ENCODE results near the gene SCAI.

SCAI gene

GRCh38 chr9:125142560-125143376 is 560 bp downstream of the SCAI start:
- Histone ChIP-seq H2BK5ac (ENCODE audit: low read depth, low read length, poor library complexity) (no peak overlapping the region), H3K36me3 (ENCODE audit: control insufficient read depth in 1 of 2, insufficient read depth in 2 of 2, low read length in 2 of 2) (peaks cover 3% of the 10 kb centered on the region in 2 experiments), H3K9ac (ENCODE audit: low read length) (peak overlapping the region; percentile 49), H3K9me3 (ENCODE audit: insufficient read depth, low read depth, low read length) (no peaks in the 10 kb centered on the region), H3K14ac (ENCODE audit: low read length) (peak overlapping the region; percentile 36), H3K27me3 (ENCODE audit: insufficient read depth, low read length) (no peaks in the 10 kb centered on the region), H3K18ac (ENCODE audit: low read length) (peak overlapping the region; percentile 64), H2BK120ac (ENCODE audit: insufficient read depth, low read length, poor library complexity) (no peak overlapping the region), H2AK5ac (ENCODE audit: low read length) (no peak overlapping the region), H3K4me2 (ENCODE audit: low read length) (peak overlapping the region; percentile 87), H3K79me2 (ENCODE audit: control insufficient read depth, insufficient read depth, low read length, poor library complexity) (peaks cover 2% of the 10 kb centered on the region), H3K4ac (ENCODE audit: low read depth, low read length) (peak overlapping the region; percentile 60), H3K27ac (ENCODE audit: low read depth, low read length) (no peak overlapping the region), H3K79me1 (ENCODE audit: low read length) (no peaks in the 10 kb centered on the region), H3K4me3 (ENCODE audit: low read depth, low read length) (peak overlapping the region; percentile 83), H4K12ac (ENCODE audit: low read depth, low read length) (no peak overlapping the region), H2AFZ (ENCODE audit: insufficient read depth, low read length, poor library complexity) (no peak overlapping the region), H4K8ac (ENCODE audit: low read depth, low read length) (peak overlapping the region; percentile 62), H3K4me1 (ENCODE audit: control insufficient read depth in 1 of 2, insufficient read depth in 2 of 2, low read length in 2 of 2) (no peaks in the 10 kb centered on the region), H2BK12ac (ENCODE audit: low read length) (no peak overlapping the region), H3K23ac (ENCODE audit: low read length) (no peak overlapping the region), H4K91ac (ENCODE audit: low read depth, low read length) (no peak overlapping the region)
- no peak for DNase-seq
- WGBS (ENCODE audit: extremely low coverage, insufficient coverage, insufficient read length): no CpG with 5 or more reads among the region's 54 CpGs

GRCh38 chr9:125141751-125142150 is 1.6 kb downstream of the SCAI start:
- Histone ChIP-seq H3K4me3 (ENCODE audit: low read depth, low read length) (no peak overlapping the region), H2AK5ac (ENCODE audit: low read length) (no peak overlapping the region), H4K8ac (ENCODE audit: low read depth, low read length) (no peak overlapping the region), H3K27ac (ENCODE audit: low read depth, low read length) (no peak overlapping the region), H3K79me1 (ENCODE audit: low read length) (no peaks in the 10 kb centered on the region), H3K4me1 (ENCODE audit: control insufficient read depth in 1 of 2, insufficient read depth in 2 of 2, low read length in 2 of 2) (no peaks in the 10 kb centered on the region), H4K12ac (ENCODE audit: low read depth, low read length) (no peak overlapping the region), H2BK5ac (ENCODE audit: low read depth, low read length, poor library complexity) (no peak overlapping the region), H3K4ac (ENCODE audit: low read depth, low read length) (no peak overlapping the region), H3K4me2 (ENCODE audit: low read length) (no peak overlapping the region), H3K23ac (ENCODE audit: low read length) (no peak overlapping the region), H3K14ac (ENCODE audit: low read length) (no peak overlapping the region), H3K9me3 (ENCODE audit: insufficient read depth, low read depth, low read length) (no peaks in the 10 kb centered on the region), H3K9ac (ENCODE audit: low read length) (no peak overlapping the region), H3K18ac (ENCODE audit: low read length) (no peak overlapping the region), H3K79me2 (ENCODE audit: control insufficient read depth, insufficient read depth, low read length, poor library complexity) (peaks cover 2% of the 10 kb centered on the region), H3K27me3 (ENCODE audit: insufficient read depth, low read length) (no peaks in the 10 kb centered on the region), H2AFZ (ENCODE audit: insufficient read depth, low read length, poor library complexity) (no peak overlapping the region), H4K91ac (ENCODE audit: low read depth, low read length) (no peak overlapping the region), H3K36me3 (ENCODE audit: control insufficient read depth in 1 of 2, insufficient read depth in 2 of 2, low read length in 2 of 2) (peaks cover 3% of the 10 kb centered on the region in 2 experiments), H2BK120ac (ENCODE audit: insufficient read depth, low read length, poor library complexity) (no peak overlapping the region), H2BK12ac (ENCODE audit: low read length) (no peak overlapping the region)
- DNase-seq: no peak
- WGBS (ENCODE audit: extremely low coverage, insufficient coverage, insufficient read length): no CpG with 5 or more reads among the region's 4 CpGs

- H3K14ac ChIP-seq (ENCODE audit: low read length): no peak overlapping the region
- peak in 1 of 2 donors; percentile 68 for DNase-seq
- H3K36me3 ChIP-seq (ENCODE audit: control insufficient read depth in 1 of 2, insufficient read depth in 2 of 2, low read length in 2 of 2): peaks cover 3% of the 10 kb centered on the region in 2 experiments
- no CpG with 5 or more reads among the region's 3 CpGs for WGBS (ENCODE audit: extremely low coverage, insufficient coverage, insufficient read length)
- no peak overlapping the region for H2AK5ac ChIP-seq (ENCODE audit: low read length)
- H3K23ac ChIP-seq (ENCODE audit: low read length): no peak overlapping the region
- no peak overlapping the region for H4K91ac ChIP-seq (ENCODE audit: low read depth, low read length)
- no peaks in the 10 kb centered on the region for H3K9me3 ChIP-seq (ENCODE audit: insufficient read depth, low read depth, low read length)
- H3K27me3 ChIP-seq (ENCODE audit: insufficient read depth, low read length): no peaks in the 10 kb centered on the region
- no peak overlapping the region for H3K4me2 ChIP-seq (ENCODE audit: low read length)
- no peak overlapping the region for H3K9ac ChIP-seq (ENCODE audit: low read length)
- no peak overlapping the region for H3K4ac ChIP-seq (ENCODE audit: low read depth, low read length)
- no peak overlapping the region for H4K12ac ChIP-seq (ENCODE audit: low read depth, low read length)
- H3K27ac ChIP-seq (ENCODE audit: low read depth, low read length): no peak overlapping the region
- no peak overlapping the region for H3K4me3 ChIP-seq (ENCODE audit: low read depth, low read length)
- no peak overlapping the region for H2BK120ac ChIP-seq (ENCODE audit: insufficient read depth, low read length, poor library complexity)
- no peaks in the 10 kb centered on the region for H3K79me1 ChIP-seq (ENCODE audit: low read length)
- H2AFZ ChIP-seq (ENCODE audit: insufficient read depth, low read length, poor library complexity): no peak overlapping the region
- H3K18ac ChIP-seq (ENCODE audit: low read length): no peak overlapping the region
- H2BK5ac ChIP-seq (ENCODE audit: low read depth, low read length, poor library complexity): no peak overlapping the region
- H2BK12ac ChIP-seq (ENCODE audit: low read length): no peak overlapping the region
- peaks cover 2% of the 10 kb centered on the region for H3K79me2 ChIP-seq (ENCODE audit: control insufficient read depth, insufficient read depth, low read length, poor library complexity)
- no peaks in the 10 kb centered on the region for H3K4me1 ChIP-seq (ENCODE audit: control insufficient read depth in 1 of 2, insufficient read depth in 2 of 2, low read length in 2 of 2)
- no peak overlapping the region for H4K8ac ChIP-seq (ENCODE audit: low read depth, low read length)
Observed at GRCh38 chr9:125141251-125141650, 2.1 kb downstream of the SCAI start.

- no peak overlapping the region for H3K23ac ChIP-seq (ENCODE audit: low read length)
- no peaks in the 10 kb centered on the region for H3K27me3 ChIP-seq (ENCODE audit: insufficient read depth, low read length)
- H4K91ac ChIP-seq (ENCODE audit: low read depth, low read length): no peak overlapping the region
- no peak overlapping the region for H3K14ac ChIP-seq (ENCODE audit: low read length)
- no peak for DNase-seq
- no peak overlapping the region for H3K27ac ChIP-seq (ENCODE audit: low read depth, low read length)
- H3K18ac ChIP-seq (ENCODE audit: low read length): no peak overlapping the region
- no peak overlapping the region for H4K8ac ChIP-seq (ENCODE audit: low read depth, low read length)
- no peaks in the 10 kb centered on the region for H3K4me1 ChIP-seq (ENCODE audit: control insufficient read depth in 1 of 2, insufficient read depth in 2 of 2, low read length in 2 of 2)
- no peaks in the 10 kb centered on the region for H3K9me3 ChIP-seq (ENCODE audit: insufficient read depth, low read depth, low read length)
- no peak overlapping the region for H4K12ac ChIP-seq (ENCODE audit: low read depth, low read length)
- no peak overlapping the region for H2BK12ac ChIP-seq (ENCODE audit: low read length)
- H2BK5ac ChIP-seq (ENCODE audit: low read depth, low read length, poor library complexity): no peak overlapping the region
- H3K36me3 ChIP-seq (ENCODE audit: control insufficient read depth in 1 of 2, insufficient read depth in 2 of 2, low read length in 2 of 2): peaks cover 3% of the 10 kb centered on the region in 2 experiments
- no CpG with 5 or more reads among the region's 1 CpG for WGBS (ENCODE audit: extremely low coverage, insufficient coverage, insufficient read length)
- peaks cover 2% of the 10 kb centered on the region for H3K79me2 ChIP-seq (ENCODE audit: control insufficient read depth, insufficient read depth, low read length, poor library complexity)
- no peaks in the 10 kb centered on the region for H3K79me1 ChIP-seq (ENCODE audit: low read length)
- no peak overlapping the region for H3K4me2 ChIP-seq (ENCODE audit: low read length)
- H2AK5ac ChIP-seq (ENCODE audit: low read length): no peak overlapping the region
- no peak overlapping the region for H3K9ac ChIP-seq (ENCODE audit: low read length)
- no peak overlapping the region for H2BK120ac ChIP-seq (ENCODE audit: insufficient read depth, low read length, poor library complexity)
- no peak overlapping the region for H3K4ac ChIP-seq (ENCODE audit: low read depth, low read length)
- H2AFZ ChIP-seq (ENCODE audit: insufficient read depth, low read length, poor library complexity): no peak overlapping the region
- no peak overlapping the region for H3K4me3 ChIP-seq (ENCODE audit: low read depth, low read length)
Observed at GRCh38 chr9:125140576-125140975, 2.8 kb downstream of the SCAI start.

Data from trophoblast cell (in vitro differentiated cells and primary cell).